Measurements from ENCODE around the gene PNMA8B.

Gene PNMA8B

GRCh38 chr19:46495786-46496099 is at the start of gene PNMA8B:
PNMA8B (minus strand) TSS chr19:46495867; CDS start chr19:46495465, 402 bp downstream.
- DNase-seq (ENCODE audit: low read depth) = peak; percentile 48
- no peak within 1 kb of the TSS for H3K4me3 ChIP-seq (ENCODE audit: low read depth, low read length)
- no peak for TF ChIP-seq CTCF (IDR thresholded peaks at IDR 0.05; ENCODE audit: insufficient read depth, low read depth, low read length, missing control alignments)

GRCh38 chr19:46544651-46545050 is 49.0 kb upstream of the PNMA8B start:
- no peak for TF ChIP-seq CTCF (IDR thresholded peaks at IDR 0.05; ENCODE audit: insufficient read depth, low read depth, low read length, missing control alignments)
- no peak overlapping the region for H3K4me3 ChIP-seq (ENCODE audit: low read depth, low read length)
- no peak for DNase-seq (ENCODE audit: low read depth)

GRCh38 chr19:46542428-46543230 is 47.0 kb upstream of the PNMA8B start:
- peak; percentile 85 for DNase-seq (ENCODE audit: low read depth)
- TF ChIP-seq CTCF (IDR thresholded peaks at IDR 0.05; ENCODE audit: insufficient read depth, low read depth, low read length, missing control alignments) = peak; percentile 72
- no peak overlapping the region for H3K4me3 ChIP-seq (ENCODE audit: low read depth, low read length)

- peak; percentile 91 for TF ChIP-seq CTCF (IDR thresholded peaks at IDR 0.05; ENCODE audit: insufficient read depth, low read depth, low read length, missing control alignments)
- H3K4me3 ChIP-seq (ENCODE audit: low read depth, low read length) = no peak overlapping the region
- peak; percentile 47 for DNase-seq (ENCODE audit: low read depth)
Measured at GRCh38 chr19:46537136-46538097, 41.8 kb upstream of the PNMA8B start.

- no peak for TF ChIP-seq CTCF (IDR thresholded peaks at IDR 0.05; ENCODE audit: insufficient read depth, low read depth, low read length, missing control alignments)
- H3K4me3 ChIP-seq (ENCODE audit: low read depth, low read length) = no peak overlapping the region
- DNase-seq (ENCODE audit: low read depth) = no peak
Measured at GRCh38 chr19:46536391-46536790, 40.7 kb upstream of the PNMA8B start.

GRCh38 chr19:46533621-46534081 is 38.0 kb upstream of the PNMA8B start:
- no peak overlapping the region for H3K4me3 ChIP-seq (ENCODE audit: low read depth, low read length)
- DNase-seq (ENCODE audit: low read depth) = no peak
- TF ChIP-seq CTCF (IDR thresholded peaks at IDR 0.05; ENCODE audit: insufficient read depth, low read depth, low read length, missing control alignments) = no peak
